Epithelial cell of prostate (primary cell): ENCODE data around the gene TMEM45A.
"Not testable (repeated sequence)": the region's sequence is repeated elsewhere in the genome, so short reads cannot be mapped to it uniquely, and the experiment has no call there.

ENCODE experiments used
- DNase-seq: peaks from one replicate; pipeline ENCODE4 v3.0.0-alpha.2; 2011; ENCODE audit warnings: low read depth, low spot score
- H3K27ac ChIP-seq: fragments of 450-650 bp; 2 replicates; pipeline ENCODE4 v1.5.1; 2017; ENCODE audit warnings: mild to moderate bottlenecking

TMEM45A gene

GRCh38 chr3:100526613-100527346 lies 34.4 kb downstream of the TMEM45A start:
- H3K27ac ChIP-seq: peak overlapping the region; percentile 74
- DNase-seq: no peak

GRCh38 chr3:100527347-100527735 lies 34.9 kb downstream of the TMEM45A start:
- no peak for DNase-seq

GRCh38 chr3:100531093-100531492 lies 38.7 kb downstream of the TMEM45A start:
- H3K27ac ChIP-seq: no peak overlapping the region
- no peak for DNase-seq

More at GRCh38 chr3:100527347-100527735, 34.9 kb downstream of the TMEM45A start:
- H3K27ac ChIP-seq: no peak overlapping the region

- no peak overlapping the region for H3K27ac ChIP-seq
- DNase-seq: no peak
Observed at GRCh38 chr3:100532411-100532810, 40.0 kb downstream of the TMEM45A start.

GRCh38 chr3:100533176-100533575 lies 40.8 kb downstream of the TMEM45A start:
- DNase-seq: no peak
- H3K27ac ChIP-seq: no peak overlapping the region

- no peak overlapping the region for H3K27ac ChIP-seq
- no peak for DNase-seq
Observed at GRCh38 chr3:100535610-100535943, 43.2 kb downstream of the TMEM45A start.

- no peak overlapping the region for H3K27ac ChIP-seq
- DNase-seq: no peak
Observed at GRCh38 chr3:100536093-100536492, 43.7 kb downstream of the TMEM45A start.

GRCh38 chr3:100537646-100538338 lies 45.4 kb downstream of the TMEM45A start:
- H3K27ac ChIP-seq: peak overlapping the region; percentile 21
- peak; percentile 63 for DNase-seq

- DNase-seq: no peak
- peak overlapping the region; percentile 21 for H3K27ac ChIP-seq
Observed at GRCh38 chr3:100538339-100538706, 45.9 kb downstream of the TMEM45A start.

GRCh38 chr3:100540791-100541334 lies 48.4 kb downstream of the TMEM45A start:
- no peak for DNase-seq
- peak overlapping the region; percentile 53 for H3K27ac ChIP-seq

- peak overlapping the region; percentile 53 for H3K27ac ChIP-seq
- not testable (repeated sequence) for DNase-seq
Observed at GRCh38 chr3:100541428-100541827, 49.0 kb downstream of the TMEM45A start.

- DNase-seq: no peak
- no peak overlapping the region for H3K27ac ChIP-seq
Observed at GRCh38 chr3:100545371-100545770, 53.0 kb downstream of the TMEM45A start.

GRCh38 chr3:100546020-100546744 lies 53.8 kb downstream of the TMEM45A start:
- DNase-seq: no peak
- no peak overlapping the region for H3K27ac ChIP-seq

- DNase-seq: no peak
- H3K27ac ChIP-seq: no peak overlapping the region
Observed at GRCh38 chr3:100548053-100548452, 55.6 kb downstream of the TMEM45A start.

GRCh38 chr3:100553618-100554372 lies 61.4 kb downstream of the TMEM45A start:
- no peak for DNase-seq
- H3K27ac ChIP-seq: no peak overlapping the region

GRCh38 chr3:100554373-100554676 lies 61.9 kb downstream of the TMEM45A start:
- DNase-seq: no peak
- no peak overlapping the region for H3K27ac ChIP-seq

GRCh38 chr3:100556673-100557310 lies 64.4 kb downstream of the TMEM45A start:
- peak overlapping the region; percentile 59 for H3K27ac ChIP-seq
- no peak for DNase-seq

- DNase-seq: no peak
- no peak overlapping the region for H3K27ac ChIP-seq
Observed at GRCh38 chr3:100558233-100558632, 65.8 kb downstream of the TMEM45A start.

GRCh38 chr3:100560426-100560825 lies 68.0 kb downstream of the TMEM45A start:
- H3K27ac ChIP-seq: no peak overlapping the region
- DNase-seq: no peak
